Ectodermal cell (in vitro differentiated cells): ENCODE measurements around the gene THEMIS2.
"Not testable (repeated sequence)": the region's sequence is repeated elsewhere in the genome, so short reads cannot be mapped to it uniquely, and the experiment has no call there.

Source experiments
- H3K27ac ChIP-seq: 2 replicates; pipeline ENCODE4 v1.7.0; 2013; ENCODE audit warnings: mild to moderate bottlenecking, low read depth, low read length; ENCODE audit not compliant: insufficient read depth, poor library complexity, severe bottlenecking
- H3K27me3 ChIP-seq: 2 replicates; pipeline ENCODE4 v1.7.0; 2013; ENCODE audit warnings: mild to moderate bottlenecking, low read length; ENCODE audit not compliant: insufficient read depth, control insufficient read depth, poor library complexity, severe bottlenecking
- H3K36me3 ChIP-seq: one replicate; pipeline ENCODE4 v1.7.0; 2013; ENCODE audit warnings: low read length; ENCODE audit not compliant: control insufficient read depth, insufficient read depth
- H3K4me1 ChIP-seq: one replicate; pipeline ENCODE4 v1.7.0; 2013; ENCODE audit warnings: low read length; ENCODE audit not compliant: control insufficient read depth, insufficient read depth
- H3K4me3 ChIP-seq: 2 replicates; pipeline ENCODE4 v1.7.0; 2013; ENCODE audit warnings: low read depth, low read length, control low read depth; ENCODE audit not compliant: insufficient read depth
- H3K9me3 ChIP-seq: 2 replicates; pipeline ENCODE4 v1.7.0; 2013; ENCODE audit warnings: mild to moderate bottlenecking, low read length, moderate library complexity; ENCODE audit not compliant: control insufficient read depth
- WGBS, 2 experiments: methylation state at CpG; one replicate each; pipeline ENCODE4 v1.1.7; 2013; ENCODE audit warnings: missing lambda C conversion rate in 2 of 2; 5-methylcytosine and 5-hydroxymethylcytosine counted together

THEMIS2 gene

GRCh38 chr1:27835501-27835900, 36.8 kb upstream of the THEMIS2 start:
- H3K27me3 ChIP-seq = no peaks in the 10 kb centered on the region
- H3K36me3 ChIP-seq = peaks cover 19% of the 10 kb centered on the region
- no peaks in the 10 kb centered on the region for H3K4me1 ChIP-seq
- no peaks in the 10 kb centered on the region for H3K9me3 ChIP-seq
- H3K4me3 ChIP-seq = no peak overlapping the region
- H3K27ac ChIP-seq = no peak overlapping the region
- WGBS, 2 experiments = 100% methylated on average over 1 of the region's 1 CpG; no CpG with 5 or more reads in 1 of the 2 experiments

- H3K36me3 ChIP-seq = peaks cover 53% of the 10 kb centered on the region
- 96 to 97% methylated on average over 7 of the region's 7 CpGs for WGBS, 2 experiments
- H3K27ac ChIP-seq = no peak overlapping the region
- no peaks in the 10 kb centered on the region for H3K9me3 ChIP-seq
- H3K27me3 ChIP-seq = no peaks in the 10 kb centered on the region
- H3K4me1 ChIP-seq = no peaks in the 10 kb centered on the region
- H3K4me3 ChIP-seq = no peak overlapping the region
Measured at GRCh38 chr1:27849951-27850350, 22.4 kb upstream of the THEMIS2 start.

GRCh38 chr1:27855085-27855484, 17.3 kb upstream of the THEMIS2 start:
- Histone ChIP-seq H3K27me3 (no peaks in the 10 kb centered on the region), H3K4me3 (no peak overlapping the region), H3K27ac (no peak overlapping the region), H3K4me1 (peaks cover 9% of the 10 kb centered on the region), H3K36me3 (peaks cover 17% of the 10 kb centered on the region), H3K9me3 (no peaks in the 10 kb centered on the region)
- WGBS, 2 experiments = 90 to 91% methylated on average over 4 to 5 of the region's 6 CpGs

- Histone ChIP-seq H3K27me3 (no peaks in the 10 kb centered on the region), H3K36me3 (peaks cover 2% of the 10 kb centered on the region), H3K4me3 (no peak overlapping the region), H3K9me3 (no peaks in the 10 kb centered on the region), H3K4me1 (peaks cover 9% of the 10 kb centered on the region), H3K27ac (no peak overlapping the region)
- WGBS, 2 experiments = 87 to 88% methylated on average over 12 of the region's 12 CpGs
Measured at GRCh38 chr1:27856561-27857343, 15.6 kb upstream of the THEMIS2 start.

- WGBS, 2 experiments = 89% methylated on average over 10 to 11 of the region's 11 CpGs
- not testable (repeated sequence) for H3K4me1 ChIP-seq
Measured at GRCh38 chr1:27857552-27857951, 14.8 kb upstream of the THEMIS2 start.

GRCh38 chr1:27858072-27858948, 14.0 kb upstream of the THEMIS2 start:
- no peaks in the 10 kb centered on the region for H3K27me3 ChIP-seq
- WGBS, 2 experiments = 64% methylated on average over 10 of the region's 10 CpGs
- no peaks in the 10 kb centered on the region for H3K36me3 ChIP-seq
- peaks cover 15% of the 10 kb centered on the region for H3K4me1 ChIP-seq
- no peaks in the 10 kb centered on the region for H3K9me3 ChIP-seq
- no peak overlapping the region for H3K27ac ChIP-seq
- H3K4me3 ChIP-seq = no peak overlapping the region

More at GRCh38 chr1:27857552-27857951, 14.8 kb upstream of the THEMIS2 start:
- not testable (repeated sequence) for H3K9me3 ChIP-seq, H3K4me3 ChIP-seq, H3K27ac ChIP-seq, H3K36me3 ChIP-seq, H3K27me3 ChIP-seq

GRCh38 chr1:27858949-27859576, 13.3 kb upstream of the THEMIS2 start:
- H3K4me1 ChIP-seq = peaks cover 16% of the 10 kb centered on the region
- 81% methylated on average over 14 of the region's 14 CpGs for WGBS, 2 experiments
- no peaks in the 10 kb centered on the region for H3K9me3 ChIP-seq
- H3K36me3 ChIP-seq = no peaks in the 10 kb centered on the region
- H3K27ac ChIP-seq = no peak overlapping the region
- H3K4me3 ChIP-seq = no peak overlapping the region
- no peaks in the 10 kb centered on the region for H3K27me3 ChIP-seq

- 91 to 97% methylated on average over 10 of the region's 10 CpGs for WGBS, 2 experiments
- H3K27me3 ChIP-seq = no peaks in the 10 kb centered on the region
- H3K4me1 ChIP-seq = peaks cover 16% of the 10 kb centered on the region
- no peak overlapping the region for H3K4me3 ChIP-seq
- no peaks in the 10 kb centered on the region for H3K9me3 ChIP-seq
- H3K27ac ChIP-seq = no peak overlapping the region
- no peaks in the 10 kb centered on the region for H3K36me3 ChIP-seq
Measured at GRCh38 chr1:27861436-27861835, 10.9 kb upstream of the THEMIS2 start.

GRCh38 chr1:27862004-27862403, 10.3 kb upstream of the THEMIS2 start:
- no peaks in the 10 kb centered on the region for H3K27me3 ChIP-seq
- 91 to 94% methylated on average over 3 of the region's 3 CpGs for WGBS, 2 experiments

More at GRCh38 chr1:27862004-27862403, 10.3 kb upstream of the THEMIS2 start:
- peaks cover 16% of the 10 kb centered on the region for H3K4me1 ChIP-seq
- no peaks in the 10 kb centered on the region for H3K36me3 ChIP-seq
- H3K27ac ChIP-seq = no peak overlapping the region
- H3K4me3 ChIP-seq = no peak overlapping the region
- no peaks in the 10 kb centered on the region for H3K9me3 ChIP-seq
